MM.1S (cell line): ENCODE measurements around the gene PGF.

ENCODE experiments used
- EZH2 ChIP-seq: fragments of 300-600 bp; sonication (generic); optimal IDR thresholded peaks from 2 replicates; pipeline ENCODE3; 2017; ENCODE audit warnings: low read depth, mild to moderate bottlenecking, antibody characterized with exemption, low read length, mixed read lengths
- EZH2phosphoT487 ChIP-seq: fragments of 300-600 bp; sonication (generic); IDR thresholded peaks from 2 replicates; pipeline ENCODE4 v1.6.1; 2018; ENCODE audit warnings: antibody characterized with exemption, low read length

- TF ChIP-seq EZH2 = no peak
- no peak for TF ChIP-seq EZH2phosphoT487
These were observed 6.2 kb downstream of the PGF start for GRCh38 chr14:74949191-74949601.
